MM.1S (cell line): Measurements from ENCODE around the gene RMND5A.

Experiments used
- DNase-seq: peaks from one replicate; pipeline ENCODE4 v3.0.0-alpha.2; 2015
- H2AFZ ChIP-seq: fragments of 300-600 bp; sonication (generic); 2 replicates; pipeline ENCODE4 v1.6.0; 2016; ENCODE audit warnings: antibody characterized with exemption, low read length
- H3F3A ChIP-seq: fragments of 300-600 bp; sonication (generic); 2 replicates; pipeline ENCODE4 v1.6.1; 2016; ENCODE audit warnings: mild to moderate bottlenecking, antibody characterized with exemption, low read length, moderate library complexity, mixed read lengths; ENCODE audit not compliant: insufficient read depth
- H3K27ac ChIP-seq: fragments of 300-600 bp; sonication (generic); 2 replicates; pipeline ENCODE4 v1.5.1; 2016; ENCODE audit warnings: mild to moderate bottlenecking, low read length
- H3K27me3 ChIP-seq: fragments of 300-600 bp; sonication (generic); replicated peaks from 2 replicates; pipeline ENCODE4 v1.6.0; 2016; ENCODE audit warnings: low read length; ENCODE audit not compliant: insufficient read depth
- H3K36me3 ChIP-seq: fragments of 300-600 bp; sonication (generic); replicated peaks from 2 replicates; pipeline ENCODE4 v1.6.1; 2016; ENCODE audit warnings: mild to moderate bottlenecking, low read length, mixed read lengths; ENCODE audit not compliant: insufficient read depth
- H3K4me1 ChIP-seq: fragments of 300-600 bp; sonication (generic); 2 replicates; pipeline ENCODE4 v1.6.1; 2016; ENCODE audit warnings: low read length, mixed read lengths
- H3K4me2 ChIP-seq: fragments of 300-600 bp; sonication (generic); 2 replicates; pipeline ENCODE4 v1.6.0; 2016; ENCODE audit warnings: low read depth, low read length
- H3K4me3 ChIP-seq: fragments of 300-600 bp; sonication (generic); 2 replicates; pipeline ENCODE4 v1.5.1; 2016; ENCODE audit warnings: low read length, mixed read lengths
- H3K79me2 ChIP-seq: fragments of 300-600 bp; sonication (generic); 2 replicates; pipeline ENCODE4 v1.6.1; 2016; ENCODE audit warnings: mixed run types, low read length, mixed read lengths
- H3K9ac ChIP-seq: fragments of 300-600 bp; sonication (generic); 2 replicates; pipeline ENCODE4 v1.6.1; 2016; ENCODE audit warnings: low read length, mixed read lengths
- H3K9me2 ChIP-seq: fragments of 300-600 bp; sonication (generic); replicated peaks from 2 replicates; pipeline ENCODE4 v1.6.1; 2016; ENCODE audit warnings: mild to moderate bottlenecking, low read length, mixed read lengths; ENCODE audit not compliant: insufficient read depth
- H3K9me3 ChIP-seq: fragments of 300-600 bp; sonication (generic); replicated peaks from 2 replicates; pipeline ENCODE4 v1.6.1; 2016; ENCODE audit warnings: mild to moderate bottlenecking, low read length, mixed read lengths; ENCODE audit not compliant: insufficient read depth
- H4K20me1 ChIP-seq: fragments of 300-600 bp; sonication (generic); 2 replicates; pipeline ENCODE4 v1.6.1; 2016; ENCODE audit warnings: mild to moderate bottlenecking, low read length, moderate library complexity, mixed read lengths; ENCODE audit not compliant: insufficient read depth
- EZH2 ChIP-seq: fragments of 300-600 bp; sonication (generic); optimal IDR thresholded peaks from 2 replicates; pipeline ENCODE3; 2017; ENCODE audit warnings: low read depth, mild to moderate bottlenecking, antibody characterized with exemption, low read length, mixed read lengths
- EZH2phosphoT487 ChIP-seq: fragments of 300-600 bp; sonication (generic); IDR thresholded peaks from 2 replicates; pipeline ENCODE4 v1.6.1; 2018; ENCODE audit warnings: antibody characterized with exemption, low read length
- TF ChIP-seq, protein P1 (sequence below): fragments of 300-600 bp; sonication (generic); IDR thresholded peaks from 2 replicates; pipeline ENCODE4 v1.5.1; 2016; ENCODE audit warnings: antibody characterized with exemption, low read length, mixed read lengths

RMND5A gene

DNA sequence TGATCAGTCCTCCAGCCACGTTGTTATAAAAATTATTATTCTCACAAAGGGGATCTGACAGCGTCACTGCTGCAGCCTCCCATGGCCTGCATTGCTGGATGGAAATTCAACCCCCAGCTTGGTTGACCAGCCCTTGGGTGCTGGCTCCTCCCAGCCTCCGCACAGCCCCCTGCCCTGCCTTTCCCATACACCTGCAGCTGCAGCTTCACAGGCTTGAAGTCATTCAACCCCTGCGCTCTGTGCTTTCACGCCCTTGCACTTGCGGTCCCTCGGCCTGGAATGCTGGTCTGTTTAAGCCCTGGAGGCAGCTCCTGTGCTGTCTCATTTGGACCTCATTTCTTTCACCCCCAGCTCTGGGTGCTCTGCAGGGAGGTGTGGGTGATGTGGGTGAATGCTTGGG is 71.5 kb downstream of the RMND5A start:
- Histone ChIP-seq H3K27me3 (peaks cover 15% of the 10 kb centered on the region; the same call in 1 of the 2 replicates), H3K9me2 (no peaks in the 10 kb centered on the region), H4K20me1 (no peaks in the 10 kb centered on the region), H3K4me3 (no peak overlapping the region), H3F3A (no peaks in the 10 kb centered on the region), H2AFZ (no peak overlapping the region), H3K79me2 (no peaks in the 10 kb centered on the region), H3K9ac (no peak overlapping the region), H3K4me2 (no peak overlapping the region), H3K27ac (no peak overlapping the region), H3K9me3 (no peaks in the 10 kb centered on the region), H3K36me3 (no peaks in the 10 kb centered on the region), H3K4me1 (peaks cover 11% of the 10 kb centered on the region)
- TF ChIP-seq, protein P1, sequence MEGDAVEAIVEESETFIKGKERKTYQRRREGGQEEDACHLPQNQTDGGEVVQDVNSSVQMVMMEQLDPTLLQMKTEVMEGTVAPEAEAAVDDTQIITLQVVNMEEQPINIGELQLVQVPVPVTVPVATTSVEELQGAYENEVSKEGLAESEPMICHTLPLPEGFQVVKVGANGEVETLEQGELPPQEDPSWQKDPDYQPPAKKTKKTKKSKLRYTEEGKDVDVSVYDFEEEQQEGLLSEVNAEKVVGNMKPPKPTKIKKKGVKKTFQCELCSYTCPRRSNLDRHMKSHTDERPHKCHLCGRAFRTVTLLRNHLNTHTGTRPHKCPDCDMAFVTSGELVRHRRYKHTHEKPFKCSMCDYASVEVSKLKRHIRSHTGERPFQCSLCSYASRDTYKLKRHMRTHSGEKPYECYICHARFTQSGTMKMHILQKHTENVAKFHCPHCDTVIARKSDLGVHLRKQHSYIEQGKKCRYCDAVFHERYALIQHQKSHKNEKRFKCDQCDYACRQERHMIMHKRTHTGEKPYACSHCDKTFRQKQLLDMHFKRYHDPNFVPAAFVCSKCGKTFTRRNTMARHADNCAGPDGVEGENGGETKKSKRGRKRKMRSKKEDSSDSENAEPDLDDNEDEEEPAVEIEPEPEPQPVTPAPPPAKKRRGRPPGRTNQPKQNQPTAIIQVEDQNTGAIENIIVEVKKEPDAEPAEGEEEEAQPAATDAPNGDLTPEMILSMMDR: no peak
- TF ChIP-seq EZH2phosphoT487 (no peak), EZH2 (no peak)
- no peak for DNase-seq

DNA sequence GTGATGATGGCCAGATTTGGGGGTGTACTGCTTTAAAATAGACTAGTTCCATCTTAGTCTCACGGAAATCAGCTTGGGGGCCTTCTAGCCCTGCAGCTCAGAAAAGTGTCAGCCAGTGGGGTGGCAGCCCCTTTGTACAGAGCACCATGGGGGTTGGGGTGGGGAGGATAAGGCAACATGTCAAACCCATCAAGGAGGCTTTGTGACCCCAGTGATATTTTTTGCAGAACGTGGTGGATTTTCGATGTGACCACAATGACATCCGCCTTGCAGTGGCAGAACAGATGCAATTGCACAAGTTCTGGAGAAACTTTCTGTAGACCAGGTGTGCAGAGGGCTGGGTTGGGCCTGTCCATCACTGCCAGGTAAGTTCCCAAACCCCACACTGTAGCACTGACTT is 73.7 kb downstream of the RMND5A start:
- Histone ChIP-seq H3K36me3 (no peaks in the 10 kb centered on the region), H3K9me3 (no peaks in the 10 kb centered on the region), H2AFZ (no peak overlapping the region), H3K4me2 (no peak overlapping the region), H3K9ac (no peak overlapping the region), H3K4me1 (peaks cover 11% of the 10 kb centered on the region), H3K27ac (no peak overlapping the region), H4K20me1 (no peaks in the 10 kb centered on the region), H3K27me3 (peaks cover 15% of the 10 kb centered on the region; the same call in 1 of the 2 replicates), H3K79me2 (no peaks in the 10 kb centered on the region), H3K4me3 (no peak overlapping the region), H3K9me2 (no peaks in the 10 kb centered on the region), H3F3A (no peaks in the 10 kb centered on the region)
- no peak for TF ChIP-seq EZH2phosphoT487
- TF ChIP-seq, protein P1: no peak
- no peak for TF ChIP-seq EZH2
- DNase-seq: peak; percentile 64

DNA sequence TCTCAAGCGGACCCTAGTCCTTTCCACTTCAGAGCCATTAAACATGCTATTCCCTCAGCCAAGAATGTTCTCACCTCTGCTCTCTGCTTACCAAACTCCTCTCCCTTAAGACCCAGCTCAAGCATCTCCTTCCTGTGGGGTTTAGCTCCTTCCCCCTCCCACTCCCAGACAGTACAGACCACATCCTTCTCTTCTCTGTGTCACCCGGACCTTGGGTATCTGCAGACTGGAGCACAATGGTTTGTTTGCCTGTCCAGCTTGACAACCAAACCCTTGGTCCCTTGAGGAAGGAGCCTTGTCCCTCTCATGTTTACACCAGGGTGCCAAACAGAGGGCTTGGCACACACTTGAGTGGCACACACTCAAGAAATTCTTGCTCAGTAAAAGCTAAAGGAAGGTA is 74.8 kb downstream of the RMND5A start:
- no peaks in the 10 kb centered on the region for H3K9me3 ChIP-seq
- no peak overlapping the region for H3K9ac ChIP-seq
- no peaks in the 10 kb centered on the region for H3K9me2 ChIP-seq
- H3K36me3 ChIP-seq: no peaks in the 10 kb centered on the region
- peaks cover 11% of the 10 kb centered on the region for H3K4me1 ChIP-seq
- no peak overlapping the region for H3K4me2 ChIP-seq
- no peak overlapping the region for H2AFZ ChIP-seq
- H3F3A ChIP-seq: no peaks in the 10 kb centered on the region
- no peak overlapping the region for H3K27ac ChIP-seq
- TF ChIP-seq, protein P1: no peak
- peaks cover 13% of the 10 kb centered on the region; the same call in 1 of the 2 replicates for H3K27me3 ChIP-seq
- DNase-seq: no peak
- no peaks in the 10 kb centered on the region for H3K79me2 ChIP-seq
- no peaks in the 10 kb centered on the region for H4K20me1 ChIP-seq
- H3K4me3 ChIP-seq: no peak overlapping the region
